ENCODE results near the gene ARV1.
"Not testable (repeated sequence)": the region's sequence is repeated elsewhere in the genome, so short reads cannot be mapped to it uniquely, and the experiment has no call there.

ARV1 gene

DNA sequence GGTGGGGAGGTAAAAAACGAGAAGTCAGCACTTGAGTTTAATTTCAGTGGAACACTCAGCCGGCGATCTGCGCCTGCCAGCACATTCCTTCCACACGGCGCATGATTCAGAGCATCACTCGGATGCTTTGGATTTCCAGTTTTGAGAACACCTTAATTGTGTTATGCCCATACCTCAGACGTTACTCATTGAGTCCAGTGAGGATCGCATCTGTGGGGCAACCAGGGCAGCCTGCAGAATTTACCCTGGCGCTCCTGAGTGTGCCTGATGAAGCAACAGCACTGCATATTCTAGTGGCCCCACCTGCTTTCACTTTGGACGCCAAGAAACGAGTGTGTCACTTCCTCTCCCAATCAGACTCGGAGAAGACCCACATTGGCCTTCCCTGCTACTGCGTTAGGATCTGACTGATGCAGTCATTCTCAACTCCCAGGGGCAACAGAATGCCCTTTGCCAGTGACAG, 41.3 kb downstream of the ARV1 start:
- no peak for DNase-seq (ENCODE audit: low read depth)

DNA sequence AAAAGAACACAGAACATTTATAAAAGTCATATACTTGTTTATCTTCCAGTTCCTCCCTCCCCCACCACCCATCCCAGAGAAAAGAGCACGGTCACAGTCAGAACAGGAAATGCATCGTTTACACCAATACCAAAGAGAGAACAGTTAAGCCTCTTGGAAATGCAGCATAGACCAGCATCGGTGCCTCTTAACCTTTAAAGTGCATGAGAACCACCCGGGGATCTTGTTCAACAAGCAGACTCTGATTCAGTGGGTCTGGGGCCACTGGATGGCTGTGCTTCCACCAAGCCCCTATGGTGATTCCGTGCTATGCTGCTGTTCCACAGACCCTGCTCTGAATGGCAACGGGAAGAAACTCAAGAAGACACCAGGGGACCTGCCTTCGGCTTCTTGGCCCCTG, 41.9 kb downstream of the ARV1 start:
- DNase-seq (ENCODE audit: low read depth), result no peak

DNA sequence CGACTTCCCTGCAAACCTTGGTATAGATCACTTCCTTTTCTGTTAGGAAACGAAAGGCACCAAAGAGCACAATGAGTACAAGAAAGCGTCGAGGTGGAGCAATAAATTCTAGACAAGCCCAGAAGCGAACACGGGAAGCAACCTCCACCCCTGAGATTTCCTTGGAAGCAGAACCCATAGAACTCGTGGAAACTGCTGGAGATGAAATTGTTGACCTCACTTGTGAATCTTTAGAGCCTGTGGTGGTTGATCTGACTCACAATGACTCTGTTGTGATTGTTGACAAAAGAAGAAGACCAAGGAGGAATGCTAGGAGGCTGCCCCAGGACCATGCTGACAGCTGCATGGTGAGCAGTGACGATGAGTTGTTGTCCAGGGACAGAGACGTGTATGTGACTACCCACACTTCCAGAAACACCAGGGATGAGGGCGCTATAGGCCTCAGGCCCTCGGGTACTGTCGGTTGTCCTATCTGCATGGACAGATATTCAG, 42.7 kb downstream of the ARV1 start:
- no peak for DNase-seq (ENCODE audit: low read depth)

DNA sequence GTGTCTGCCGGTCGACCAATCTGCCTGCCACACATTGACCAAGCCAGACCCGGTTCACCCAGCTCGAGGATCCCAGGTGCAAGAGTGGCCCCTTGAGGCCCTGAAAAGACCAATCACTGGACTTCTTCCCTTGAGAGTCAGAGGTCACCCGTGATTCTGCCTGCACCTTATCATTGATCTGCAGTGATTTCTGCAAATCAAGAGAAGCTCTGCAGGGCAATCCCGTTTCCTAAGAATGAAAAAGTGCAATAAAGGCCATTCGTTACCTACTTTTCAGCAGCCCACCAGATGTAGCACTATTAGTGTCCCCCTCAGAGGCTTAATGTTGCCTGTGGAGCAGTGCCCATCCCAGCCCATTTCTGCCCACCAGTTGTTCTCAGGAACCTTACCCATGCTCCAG, 43.6 kb downstream of the ARV1 start:
- DNase-seq (ENCODE audit: low read depth), result not testable (repeated sequence)

DNA sequence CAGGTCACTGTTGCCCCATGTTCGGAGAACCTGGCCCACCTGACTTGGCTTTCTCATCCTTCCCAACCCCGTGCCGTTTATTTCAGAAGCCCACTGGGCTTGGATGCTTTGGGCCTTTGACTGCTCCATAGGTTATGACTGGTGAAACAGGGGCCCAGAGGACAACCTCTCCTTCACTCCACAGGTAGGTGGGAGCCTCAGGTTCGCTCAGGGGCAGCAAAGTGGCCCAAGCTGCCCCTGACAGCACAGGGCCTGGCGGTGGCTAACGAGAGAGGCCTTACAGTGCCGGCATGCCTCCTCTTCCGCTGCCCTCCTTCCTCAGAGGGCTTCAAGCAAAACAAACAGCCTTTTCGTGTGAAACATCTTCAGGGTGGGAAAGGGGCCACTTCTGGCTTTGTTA, 44.3 kb downstream of the ARV1 start:
- DNase-seq (ENCODE audit: low read depth), result no peak

DNA sequence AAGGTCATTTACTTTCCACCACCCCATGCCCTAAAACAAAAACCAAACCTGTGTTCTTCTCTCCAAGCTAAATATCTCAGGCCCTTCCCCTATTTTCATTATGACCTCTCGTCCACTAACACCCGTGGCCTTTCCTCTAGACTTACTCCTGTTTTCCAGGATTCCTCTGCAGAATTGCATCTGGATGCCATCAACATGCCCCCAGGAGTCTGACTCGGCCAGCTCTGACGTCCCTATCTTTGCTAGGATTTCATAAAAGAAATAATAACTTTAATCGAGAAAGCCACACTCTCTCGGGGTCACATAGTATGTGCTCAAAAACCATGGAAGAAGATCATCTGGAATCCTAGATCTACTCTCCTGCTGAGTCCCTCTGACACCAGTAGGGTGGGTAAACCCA, 47.7 kb downstream of the ARV1 start:
- no peak for DNase-seq (ENCODE audit: low read depth)

DNA sequence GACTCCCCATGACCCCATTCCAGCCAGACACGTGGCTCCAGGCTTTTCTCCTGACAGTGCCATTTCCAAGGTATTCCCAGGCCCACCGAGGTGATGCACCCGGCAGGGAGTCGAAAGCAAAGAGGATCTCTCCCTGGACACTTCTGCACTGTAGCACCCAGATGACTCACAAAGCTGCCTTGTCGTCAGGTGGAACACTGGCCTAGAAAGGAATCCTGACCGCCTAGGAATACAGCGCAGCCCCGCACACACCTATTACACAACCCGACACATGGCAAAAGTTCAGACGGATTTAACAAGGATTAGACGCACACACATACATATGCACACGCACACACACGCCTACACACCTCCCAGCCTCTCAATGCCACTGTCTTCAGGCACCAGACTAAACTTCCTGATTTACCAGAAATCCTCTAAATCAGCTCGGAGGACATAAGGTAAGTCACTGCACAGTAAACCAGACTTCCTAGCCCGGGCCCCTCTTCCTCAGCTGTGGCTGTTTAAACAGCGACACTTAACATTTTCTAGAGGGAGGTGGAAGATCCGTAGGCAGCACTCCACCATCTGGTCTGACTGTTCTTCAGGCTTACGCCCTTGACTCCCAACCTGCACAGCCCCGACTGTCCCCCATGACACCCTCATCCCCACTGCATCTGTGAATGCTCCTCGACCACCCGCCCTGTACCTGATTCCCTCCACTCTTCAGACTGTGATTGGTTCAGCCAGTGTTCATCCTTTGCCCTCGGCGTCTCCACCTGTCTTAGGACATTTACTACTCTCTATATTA, 48.4 kb downstream of the ARV1 start:
- DNase-seq (ENCODE audit: low read depth), result no peak

DNA sequence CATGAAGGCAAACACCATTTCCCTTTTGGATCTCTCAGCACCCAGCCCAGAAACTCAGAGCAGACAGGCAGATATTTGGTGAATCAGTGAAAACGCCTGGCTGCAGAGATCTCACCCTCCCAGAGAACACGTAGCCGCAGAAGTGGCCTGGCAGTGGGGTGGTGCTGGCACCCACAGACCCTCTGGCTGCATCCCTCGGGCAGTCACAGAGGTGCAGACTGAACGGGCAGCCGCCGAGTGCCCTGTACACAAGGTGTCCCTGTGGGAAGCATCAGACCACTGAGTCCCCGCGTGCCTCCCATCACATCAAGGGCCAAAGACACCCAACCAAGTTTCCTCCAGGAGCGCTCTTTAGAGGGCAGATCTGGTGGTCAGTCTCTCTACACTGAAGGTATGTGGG, 49.1 kb downstream of the ARV1 start:
- DNase-seq (ENCODE audit: low read depth), result no peak

DNA sequence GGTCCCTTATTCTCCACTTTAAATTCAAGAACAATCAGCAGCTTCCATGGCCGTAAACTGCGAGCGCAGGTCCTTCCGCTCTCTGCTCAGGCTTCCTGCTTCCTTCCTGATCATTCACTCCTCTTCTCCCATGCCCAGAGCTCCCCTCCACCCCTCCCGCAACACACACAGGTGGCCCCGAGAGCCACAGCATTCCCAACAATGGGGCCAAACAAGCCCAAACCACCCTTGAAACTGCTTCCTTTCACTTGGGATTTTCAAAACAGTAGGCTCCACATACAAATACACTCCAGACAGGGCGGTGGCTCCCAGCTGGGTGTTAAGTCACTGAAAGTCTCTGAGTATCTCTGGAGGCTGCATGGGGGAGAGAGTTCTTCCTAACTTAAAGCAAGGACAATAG, 49.8 kb downstream of the ARV1 start:
- DNase-seq (ENCODE audit: low read depth), result no peak

DNA sequence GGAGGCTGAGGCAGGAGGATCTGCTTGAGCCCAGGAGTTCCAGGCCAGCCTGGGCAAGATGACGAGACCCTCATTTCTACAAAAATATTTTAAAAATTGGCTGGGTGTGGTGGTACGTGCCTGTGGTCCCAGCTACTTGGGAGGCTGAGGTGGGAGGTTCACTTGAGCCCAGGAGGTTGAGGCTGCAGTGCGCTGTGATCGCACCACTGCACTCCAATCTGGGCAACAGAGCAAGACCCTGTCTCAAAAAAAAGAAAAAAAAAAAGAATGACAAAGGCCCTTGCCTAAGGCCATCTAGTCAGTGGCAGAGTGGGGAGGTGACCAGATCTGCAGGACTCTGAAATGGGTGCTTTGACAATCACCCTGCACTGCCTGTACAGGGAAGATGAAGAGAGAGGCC, 50.4 kb downstream of the ARV1 start:
- not testable (repeated sequence) for DNase-seq (ENCODE audit: low read depth)

DNA sequence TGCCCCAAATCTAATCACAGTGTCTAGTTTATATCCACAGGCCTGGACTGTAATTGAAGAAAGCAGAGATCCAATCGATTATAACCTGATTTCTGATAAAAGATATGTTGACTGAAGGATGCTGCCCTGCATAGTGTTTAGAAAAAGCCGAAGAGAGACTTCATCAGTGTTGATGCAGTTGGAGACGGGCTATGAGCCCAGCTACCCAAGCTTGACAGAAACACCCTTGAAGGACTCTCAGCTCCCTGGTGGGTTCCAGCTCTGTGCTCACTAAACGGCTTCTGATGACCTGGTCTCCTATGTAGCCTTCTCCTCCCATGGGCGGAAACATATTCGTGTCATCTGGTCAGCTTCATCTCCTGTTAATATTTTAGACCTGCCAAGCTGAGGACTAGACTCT, 50.9 kb downstream of the ARV1 start:
- DNase-seq (ENCODE audit: low read depth), result no peak

DNA sequence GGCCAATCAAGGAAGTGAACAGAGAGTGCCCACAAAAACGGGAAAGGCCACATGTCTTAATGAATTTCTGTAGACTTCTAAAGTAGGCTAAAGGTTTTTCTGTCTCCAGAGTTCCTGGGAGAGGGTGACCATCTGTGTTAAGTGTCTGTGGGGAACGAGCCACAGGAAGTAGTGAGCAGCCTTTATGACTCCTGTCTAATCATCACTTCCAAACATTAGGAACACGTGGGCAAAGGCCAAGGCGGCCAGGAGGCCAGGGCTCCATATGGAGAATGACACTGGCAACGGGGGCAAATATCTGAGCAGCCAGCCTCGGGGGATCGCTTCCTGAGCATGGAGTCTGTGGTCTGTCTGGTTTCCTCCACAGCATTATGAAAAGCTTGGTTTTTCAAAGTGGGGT, 54.1 kb downstream of the ARV1 start:
- no peak for DNase-seq (ENCODE audit: low read depth)

DNA sequence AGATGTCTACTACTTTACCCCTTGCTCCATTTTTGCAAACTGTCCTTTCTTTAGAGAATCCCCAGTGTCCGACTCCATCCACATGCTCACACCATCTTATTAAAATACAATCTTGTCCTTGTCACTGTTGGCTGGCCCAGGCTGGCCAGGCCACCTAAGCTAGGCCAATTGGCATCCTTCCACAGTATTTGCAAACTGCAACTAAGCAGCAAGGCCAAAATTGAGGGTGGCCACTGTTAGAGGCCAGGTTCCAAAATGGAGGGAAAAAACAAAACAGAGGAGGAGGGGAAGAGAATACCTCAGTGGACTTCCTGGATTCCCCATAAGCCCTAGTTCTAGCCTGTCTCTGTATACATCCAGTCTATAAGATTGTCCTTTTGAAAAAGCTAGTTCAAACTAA, 56.9 kb downstream of the ARV1 start:
- DNase-seq (ENCODE audit: low read depth), result no peak

DNA sequence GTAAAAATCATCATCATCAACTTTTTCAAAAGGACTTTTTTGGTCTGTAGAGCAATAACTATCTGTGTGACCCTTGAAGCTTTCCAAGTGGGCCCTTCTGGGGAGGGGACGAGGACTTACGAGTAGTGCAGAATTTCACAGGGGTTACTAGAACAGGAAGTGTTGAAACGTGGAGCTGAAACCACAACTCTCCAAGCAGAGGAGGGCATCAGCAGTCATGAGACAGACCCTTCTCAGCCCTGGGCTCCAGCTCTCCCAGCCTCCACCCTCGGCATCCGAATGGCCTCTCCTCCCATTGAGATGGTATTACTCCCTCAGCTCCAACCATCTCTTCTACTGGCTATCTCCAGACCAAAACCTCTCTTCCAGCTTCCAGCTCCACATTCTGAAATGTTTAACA, 57.5 kb downstream of the ARV1 start:
- DNase-seq (ENCODE audit: low read depth), result no peak

DNA sequence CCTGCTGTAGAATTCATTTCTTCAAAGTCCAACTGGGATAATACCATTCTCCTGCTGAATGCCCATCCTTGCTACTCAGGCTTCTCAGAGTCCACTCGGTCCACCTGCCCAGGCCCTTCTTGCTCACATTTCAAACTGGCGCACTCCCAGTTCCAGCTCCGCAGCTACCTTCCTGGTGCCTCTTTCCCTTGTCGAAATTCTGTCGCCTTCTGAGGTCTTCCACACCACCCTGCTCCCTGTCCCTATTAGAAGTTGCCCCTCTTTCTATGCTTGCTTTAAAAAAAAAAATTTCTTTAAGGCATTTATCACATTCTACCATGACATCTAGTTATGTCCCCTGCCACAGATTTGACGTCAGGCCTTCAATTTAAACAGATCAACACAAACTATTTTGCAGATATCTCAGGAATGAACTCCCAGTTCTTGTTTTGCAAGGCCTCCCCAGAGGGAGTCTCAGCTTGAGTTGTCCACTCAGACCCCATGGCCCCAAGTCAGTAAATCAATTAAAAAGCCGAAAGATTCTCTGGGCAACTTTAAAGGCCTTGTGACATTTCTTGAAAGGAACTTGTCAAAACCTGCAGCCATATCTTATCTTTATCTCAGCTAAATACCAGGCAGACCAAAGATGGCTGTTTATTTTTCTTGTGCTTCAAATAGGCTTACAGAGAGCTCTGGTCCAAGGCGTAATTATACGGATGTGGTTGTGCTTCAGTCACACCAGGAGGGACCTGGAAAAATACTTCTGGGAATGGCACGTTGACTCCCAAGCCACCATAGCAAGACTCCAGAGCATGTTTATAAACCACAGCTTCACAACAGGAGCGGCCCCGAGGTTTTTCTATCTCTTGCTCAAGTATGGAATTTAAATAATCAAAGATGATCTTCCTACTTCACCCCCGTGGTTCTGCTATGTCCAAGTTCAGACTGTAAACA, 59.0 kb downstream of the ARV1 start:
- no peak for DNase-seq (ENCODE audit: low read depth)

DNA sequence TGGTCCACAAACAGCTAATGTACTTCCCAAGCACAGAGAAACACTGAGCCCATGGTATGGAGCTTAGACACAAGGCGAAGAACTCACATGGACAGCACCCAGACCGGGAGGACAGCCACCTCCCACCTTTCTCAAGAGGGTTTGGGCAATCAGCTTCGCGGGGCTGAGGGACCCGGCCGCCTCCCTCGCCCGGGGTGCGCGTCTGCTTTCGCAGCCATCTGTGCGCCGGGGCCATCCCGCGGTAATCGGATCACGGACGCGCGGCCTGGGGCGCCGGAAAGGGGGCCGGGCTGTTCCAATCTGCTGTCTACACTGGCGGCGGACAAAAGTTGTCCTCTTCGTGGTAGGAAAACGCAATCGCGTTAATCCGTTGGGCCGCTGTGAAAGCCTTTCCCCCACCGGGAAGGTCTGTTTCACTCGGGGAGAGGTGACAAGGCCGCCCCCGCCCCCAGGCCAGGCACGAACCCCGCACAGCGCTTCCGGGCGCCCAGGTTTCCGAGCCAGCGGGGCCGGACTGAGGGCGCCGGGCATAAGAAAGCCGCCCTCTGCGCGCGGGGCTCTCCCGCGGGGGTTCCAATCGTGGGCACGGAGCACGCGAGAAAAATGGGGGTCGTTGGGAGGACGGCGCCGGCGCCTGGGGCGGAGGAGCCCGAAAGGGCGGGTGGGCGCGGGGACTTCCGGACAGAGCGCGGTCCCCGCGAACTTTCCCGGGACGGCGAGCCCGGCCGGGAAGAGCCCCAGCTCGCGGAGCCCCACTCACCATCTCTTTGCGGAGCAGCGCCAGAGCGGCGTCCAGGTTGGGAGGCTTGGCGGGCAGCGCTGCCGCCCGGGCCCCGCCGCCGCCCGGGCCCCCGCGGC, 60.5 kb downstream of the ARV1 start:
- DNase-seq (ENCODE audit: low read depth), result no peak

DNA sequence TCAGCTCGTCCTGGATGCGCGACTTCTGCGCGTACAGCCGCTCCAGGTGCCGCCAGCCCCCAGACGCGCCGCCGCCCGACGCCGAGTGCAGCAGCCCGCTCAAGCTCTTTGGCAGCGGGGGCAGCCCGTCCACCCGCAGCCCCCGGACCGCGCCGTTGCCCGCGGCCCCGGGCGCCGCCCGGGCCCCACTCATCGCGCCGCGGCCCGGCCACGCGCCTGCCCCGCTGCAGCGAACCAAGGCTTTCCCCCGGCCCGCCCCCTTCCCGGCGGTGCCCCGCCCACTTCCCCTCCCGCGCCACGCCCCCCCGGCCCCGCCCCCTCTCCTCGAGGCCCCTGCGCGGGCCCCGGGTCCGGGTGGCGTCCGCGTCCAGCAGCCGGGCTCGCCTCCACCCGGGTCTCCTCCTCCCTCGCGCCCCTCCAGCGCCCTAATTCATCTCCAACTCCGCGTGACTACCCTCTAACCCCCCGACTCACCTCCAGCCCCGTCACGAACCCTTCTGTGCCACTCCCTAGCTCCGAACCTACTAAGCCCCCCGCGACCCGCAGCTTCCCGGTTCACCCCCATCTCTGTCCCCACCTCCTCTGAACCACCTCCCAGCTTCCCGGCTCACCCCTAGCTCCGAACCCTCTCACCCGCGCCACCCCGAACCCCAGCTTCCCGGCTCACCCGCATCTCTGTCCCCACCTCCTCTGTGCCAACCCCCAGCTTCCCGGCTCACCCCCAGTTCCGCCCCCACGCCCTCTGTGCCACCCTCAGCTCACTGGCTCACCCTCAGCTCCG, 61.3 kb downstream of the ARV1 start, which contains the start of gene FAM89A:
FAM89A (minus strand) TSS at position 236 of the 781 bp plus-strand sequence; CDS start at position 193, 43 bp downstream.
- peak; percentile 47 for DNase-seq (ENCODE audit: low read depth)

DNA sequence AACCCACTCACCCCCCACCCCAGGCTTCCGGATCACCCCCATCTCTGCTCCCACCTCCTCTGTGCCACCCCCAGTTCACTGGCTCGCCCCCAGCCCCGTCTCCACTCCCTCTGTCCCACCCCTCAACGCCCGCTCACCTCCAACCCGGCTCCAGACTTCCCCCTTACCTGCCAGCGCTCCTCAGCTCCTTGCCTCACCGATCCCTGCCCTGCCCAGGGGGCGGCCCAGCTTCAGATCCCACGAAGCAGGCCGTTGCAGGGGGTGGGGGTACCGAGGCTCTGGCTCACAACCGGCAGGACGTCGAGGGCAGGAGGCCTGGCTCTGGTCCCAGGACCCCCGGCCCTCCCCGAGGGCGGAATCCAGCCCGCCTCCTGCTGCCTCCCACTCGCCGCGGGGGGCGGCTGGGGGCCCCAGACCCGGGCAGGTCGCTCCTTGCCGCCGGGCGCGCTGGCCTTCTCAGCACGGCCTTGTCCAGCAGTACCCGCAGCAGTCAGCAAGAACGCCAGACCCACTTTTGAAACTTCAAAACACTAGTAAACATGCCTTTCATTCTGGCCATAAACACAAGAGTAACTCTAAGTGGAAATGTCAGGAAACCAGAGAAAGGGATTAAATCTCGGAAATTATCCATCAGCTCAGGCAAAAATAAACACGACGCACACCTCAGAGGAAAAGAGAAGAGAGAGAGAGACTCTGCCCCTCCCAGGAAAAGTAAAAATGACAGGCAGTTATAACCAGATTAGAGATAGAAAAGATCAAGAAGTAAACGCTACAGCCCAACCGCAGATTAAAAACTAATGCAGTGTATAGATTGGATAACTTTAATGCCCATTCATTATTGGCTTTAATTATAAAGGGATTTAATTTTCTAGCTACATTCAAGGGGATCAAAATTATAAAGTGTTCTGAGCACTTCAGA, 62.2 kb downstream of the ARV1 start:
- no peak for DNase-seq (ENCODE audit: low read depth)

DNA sequence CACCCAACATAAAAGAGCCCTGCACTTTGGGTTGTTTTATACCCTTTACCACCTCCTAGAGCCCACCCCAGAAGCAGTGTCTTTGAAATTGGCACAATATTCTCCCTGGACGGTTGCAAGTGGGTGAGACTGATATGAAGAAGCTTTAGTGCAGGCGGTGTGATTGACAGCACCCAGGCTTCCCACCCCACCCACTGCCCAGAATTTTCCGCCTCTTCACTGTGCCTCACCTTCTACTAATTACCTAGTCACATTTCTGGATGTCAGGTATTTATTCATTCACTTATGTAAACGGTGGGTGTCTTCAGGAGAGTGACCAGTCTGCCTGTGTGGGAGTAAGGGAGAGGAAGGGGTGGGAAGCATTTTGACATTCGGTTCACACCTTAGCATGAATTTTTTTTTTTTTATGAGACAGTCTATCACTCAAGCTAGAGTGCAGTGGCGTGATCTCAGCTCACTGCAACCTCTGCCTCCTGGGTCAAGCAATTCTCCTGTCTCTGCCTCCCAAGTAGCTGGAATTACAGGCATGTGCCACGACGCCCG, 62.9 kb downstream of the ARV1 start:
- DNase-seq (ENCODE audit: low read depth), result no peak

DNA sequence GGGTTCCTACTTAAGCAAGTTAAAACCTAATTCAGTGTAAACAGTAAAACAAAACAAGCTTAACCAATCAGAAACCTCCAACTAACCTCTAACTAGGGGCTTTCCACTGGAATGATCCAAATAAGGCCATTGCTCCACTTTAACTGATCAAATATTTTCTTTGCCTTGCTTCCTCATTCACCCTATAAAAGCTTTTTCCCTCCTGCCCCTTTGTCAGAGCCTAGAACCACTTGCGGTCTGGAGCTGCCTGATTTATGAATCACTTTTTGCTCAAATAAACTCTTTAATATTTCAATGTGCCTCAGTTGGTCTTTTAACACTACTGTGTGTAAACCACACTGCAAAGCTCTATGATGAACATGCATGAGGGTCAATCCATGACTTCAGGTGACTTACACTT, 65.7 kb downstream of the ARV1 start:
- no peak for DNase-seq (ENCODE audit: low read depth)

All from T-helper 22 cell (primary cell).